ENCODE results near the gene TRIM40.
"Not testable (repeated sequence)": the region's sequence is repeated elsewhere in the genome, so short reads cannot be mapped to it uniquely, and the experiment has no call there.

Gene TRIM40

GRCh38 chr6:30163090-30163917 lies 27.4 kb downstream of the TRIM40 start, which contains the start of gene TRIM15:
TSS of gene TRIM15 (plus strand) at chr6:30163546. CDS start at chr6:30163685, 139 bp downstream.
- DNase-seq (ENCODE audit: low read depth, low spot score), result no peak

GRCh38 chr6:30163918-30164654 lies 28.1 kb downstream of the TRIM40 start:
- no peak for DNase-seq (ENCODE audit: low read depth, low spot score)

GRCh38 chr6:30164714-30165113 lies 28.8 kb downstream of the TRIM40 start:
- DNase-seq (ENCODE audit: low read depth, low spot score), result no peak

GRCh38 chr6:30165238-30165637 lies 29.3 kb downstream of the TRIM40 start:
- not testable (repeated sequence) for DNase-seq (ENCODE audit: low read depth, low spot score)

- DNase-seq (ENCODE audit: low read depth, low spot score), result no peak
Observed at GRCh38 chr6:30167101-30167500, 31.2 kb downstream of the TRIM40 start.

GRCh38 chr6:30168741-30169140 lies 32.8 kb downstream of the TRIM40 start:
- no peak for DNase-seq (ENCODE audit: low read depth, low spot score)

- peak; percentile 65 for DNase-seq (ENCODE audit: low read depth, low spot score)
Observed at GRCh38 chr6:30169658-30170614, 34.0 kb downstream of the TRIM40 start.

- peak; percentile 87 for DNase-seq (ENCODE audit: low read depth, low spot score)
Observed at GRCh38 chr6:30171677-30172471, 35.9 kb downstream of the TRIM40 start.

- DNase-seq (ENCODE audit: low read depth, low spot score), result no peak
Observed at GRCh38 chr6:30172681-30173080, 36.7 kb downstream of the TRIM40 start.

GRCh38 chr6:30175765-30176164 lies 39.8 kb downstream of the TRIM40 start:
- no peak for DNase-seq (ENCODE audit: low read depth, low spot score)

GRCh38 chr6:30178837-30179236 lies 42.9 kb downstream of the TRIM40 start:
- no peak for DNase-seq (ENCODE audit: low read depth, low spot score)

GRCh38 chr6:30180145-30180544 lies 44.2 kb downstream of the TRIM40 start:
- DNase-seq (ENCODE audit: low read depth, low spot score), result no peak

GRCh38 chr6:30184417-30185031 lies 48.6 kb downstream of the TRIM40 start:
- DNase-seq (ENCODE audit: low read depth, low spot score), result no peak

GRCh38 chr6:30185846-30186484 lies 50.0 kb downstream of the TRIM40 start:
- DNase-seq (ENCODE audit: low read depth, low spot score), result no peak

GRCh38 chr6:30188541-30188940 lies 52.6 kb downstream of the TRIM40 start:
- DNase-seq (ENCODE audit: low read depth, low spot score), result no peak

- no peak for DNase-seq (ENCODE audit: low read depth, low spot score)
Observed at GRCh38 chr6:30192076-30192475, 56.1 kb downstream of the TRIM40 start.

- no peak for DNase-seq (ENCODE audit: low read depth, low spot score)
Observed at GRCh38 chr6:30194797-30195690, 59.1 kb downstream of the TRIM40 start.

GRCh38 chr6:30195951-30196350 lies 60.0 kb downstream of the TRIM40 start:
- no peak for DNase-seq (ENCODE audit: low read depth, low spot score)

- no peak for DNase-seq (ENCODE audit: low read depth, low spot score)
Observed at GRCh38 chr6:30196376-30196775, 60.4 kb downstream of the TRIM40 start.
